Measurements from ENCODE around the gene C6orf89.

The C6orf89 gene

GRCh38 chr6:36874443-36875249, 11.1 kb upstream of the C6orf89 start, which contains the start of gene PPIL1:
Gene PPIL1, minus strand, starts transcription at chr6:36874803. Its CDS starts 31 bp downstream, at chr6:36874772.
- no peaks in the 10 kb centered on the region for H3K9me3 ChIP-seq (ENCODE audit: insufficient read depth, low read length)
- H4K20me1 ChIP-seq (ENCODE audit: insufficient read depth, low read length): no peaks in the 10 kb centered on the region
- no peak for TF ChIP-seq CTCF (IDR thresholded peaks at IDR 0.05; ENCODE audit: low read depth, low read length)
- TF ChIP-seq EZH2phosphoT487 (IDR thresholded peaks at IDR 0.05; ENCODE audit: low read depth): no peak
- H3K4me2 ChIP-seq (ENCODE audit: low read length): peak within 1 kb of the TSS; percentile 85
- peak within 1 kb of the TSS; percentile 75 for H3K27ac ChIP-seq (ENCODE audit: low read length)
- no peaks in the 10 kb centered on the region for H3K27me3 ChIP-seq (ENCODE audit: low read depth, low read length)
- peak within 1 kb of the TSS; percentile 97 for H2AFZ ChIP-seq (ENCODE audit: low read depth, low read length)
- peak within 1 kb of the TSS; percentile 87 for H3K4me3 ChIP-seq (ENCODE audit: low read length)
- peaks cover 34% of the 10 kb centered on the region for H3K79me2 ChIP-seq (ENCODE audit: low read length)
- peak within 1 kb of the TSS; percentile 89 for H3K9ac ChIP-seq (ENCODE audit: low read length)
- peaks cover 15% of the 10 kb centered on the region for H3K4me1 ChIP-seq (ENCODE audit: low read length)
- H3K36me3 ChIP-seq (replicated peaks; ENCODE audit: low read depth, low read length): peaks cover 9% of the 10 kb centered on the region

- Histone ChIP-seq H3K27me3 (ENCODE audit: low read depth, low read length) (no peaks in the 10 kb centered on the region), H3K4me2 (ENCODE audit: low read length) (peak overlapping the region; percentile 85), H3K9ac (ENCODE audit: low read length) (peak overlapping the region; percentile 89), H3K36me3 (replicated peaks; ENCODE audit: low read depth, low read length) (peaks cover 9% of the 10 kb centered on the region), H3K9me3 (ENCODE audit: insufficient read depth, low read length) (no peaks in the 10 kb centered on the region), H3K4me1 (ENCODE audit: low read length) (peaks cover 15% of the 10 kb centered on the region), H2AFZ (ENCODE audit: low read depth, low read length) (peak overlapping the region; percentile 97), H3K4me3 (ENCODE audit: low read length) (peak overlapping the region; percentile 87), H3K79me2 (ENCODE audit: low read length) (peaks cover 28% of the 10 kb centered on the region), H4K20me1 (ENCODE audit: insufficient read depth, low read length) (no peaks in the 10 kb centered on the region), H3K27ac (ENCODE audit: low read length) (peak overlapping the region; percentile 75)
- TF ChIP-seq EZH2phosphoT487 (IDR thresholded peaks at IDR 0.05; ENCODE audit: low read depth): no peak
- TF ChIP-seq CTCF (IDR thresholded peaks at IDR 0.05; ENCODE audit: low read depth, low read length): no peak
These were observed 10.5 kb upstream of the C6orf89 start for GRCh38 chr6:36875250-36875633.

- Histone ChIP-seq H3K9me3 (ENCODE audit: insufficient read depth, low read length) (no peaks in the 10 kb centered on the region), H4K20me1 (ENCODE audit: insufficient read depth, low read length) (no peaks in the 10 kb centered on the region), H3K4me2 (ENCODE audit: low read length) (no peak overlapping the region), H3K4me3 (ENCODE audit: low read length) (peak overlapping the region; percentile 88; the same call in 1 of the 2 replicates), H3K79me2 (ENCODE audit: low read length) (peaks cover 16% of the 10 kb centered on the region), H3K9ac (ENCODE audit: low read length) (no peak overlapping the region), H3K27ac (ENCODE audit: low read length) (no peak overlapping the region), H3K4me1 (ENCODE audit: low read length) (peaks cover 16% of the 10 kb centered on the region), H3K36me3 (replicated peaks; ENCODE audit: low read depth, low read length) (no peaks in the 10 kb centered on the region), H3K27me3 (ENCODE audit: low read depth, low read length) (no peaks in the 10 kb centered on the region), H2AFZ (ENCODE audit: low read depth, low read length) (peak overlapping the region; percentile 97; the same call in 1 of the 2 replicates)
- TF ChIP-seq EZH2phosphoT487 (IDR thresholded peaks at IDR 0.05; ENCODE audit: low read depth) (no peak), CTCF (IDR thresholded peaks at IDR 0.05; ENCODE audit: low read depth, low read length) (no peak)
These were observed 1.1 kb upstream of the C6orf89 start for GRCh38 chr6:36884610-36885009.

- Histone ChIP-seq H4K20me1 (ENCODE audit: insufficient read depth, low read length) (no peaks in the 10 kb centered on the region), H3K4me1 (ENCODE audit: low read length) (peaks cover 16% of the 10 kb centered on the region), H3K9me3 (ENCODE audit: insufficient read depth, low read length) (no peaks in the 10 kb centered on the region), H3K27me3 (ENCODE audit: low read depth, low read length) (no peaks in the 10 kb centered on the region), H3K79me2 (ENCODE audit: low read length) (peaks cover 19% of the 10 kb centered on the region), H3K4me2 (ENCODE audit: low read length) (peak overlapping the region; percentile 84), H2AFZ (ENCODE audit: low read depth, low read length) (no peak overlapping the region), H3K27ac (ENCODE audit: low read length) (no peak overlapping the region), H3K9ac (ENCODE audit: low read length) (0 out of 2 replicates have a peak overlapping the region, but pooled peaks have one; percentile 75), H3K36me3 (replicated peaks; ENCODE audit: low read depth, low read length) (peaks cover 2% of the 10 kb centered on the region), H3K4me3 (ENCODE audit: low read length) (peak overlapping the region; percentile 88)
- no peak for TF ChIP-seq CTCF (IDR thresholded peaks at IDR 0.05; ENCODE audit: low read depth, low read length)
- no peak for TF ChIP-seq EZH2phosphoT487 (IDR thresholded peaks at IDR 0.05; ENCODE audit: low read depth)
These were observed 1.3 kb downstream of the C6orf89 start for GRCh38 chr6:36886950-36887618.

Measured in OCI-LY3 (cell line).